Thyroid gland (tissue), 4 donors: Measurements from ENCODE around the gene RAB27A.

Experiments
- CTCF ChIP-seq, 6 experiments: fragments of 200-600 bp in 3 of 6; fragments of 450-650 bp in 3 of 6; sonication (generic) in 3 of 6; IDR thresholded peaks; one replicate each; pipeline ENCODE4 v1.5.1; 2016 to 2019; ENCODE audit warnings: antibody characterized with exemption in 6 of 6, mild to moderate bottlenecking in 2 of 6, inconsistent platforms in 1 of 6, moderate library complexity in 1 of 6
- POLR2A ChIP-seq, 2 donors: fragments of 450-650 bp; IDR thresholded peaks; one replicate each; pipeline ENCODE4 v1.6.1; 2017; ENCODE audit warnings: antibody characterized with exemption in 2 of 2, mild to moderate bottlenecking in 2 of 2, moderate library complexity in 1 of 2

DNA sequence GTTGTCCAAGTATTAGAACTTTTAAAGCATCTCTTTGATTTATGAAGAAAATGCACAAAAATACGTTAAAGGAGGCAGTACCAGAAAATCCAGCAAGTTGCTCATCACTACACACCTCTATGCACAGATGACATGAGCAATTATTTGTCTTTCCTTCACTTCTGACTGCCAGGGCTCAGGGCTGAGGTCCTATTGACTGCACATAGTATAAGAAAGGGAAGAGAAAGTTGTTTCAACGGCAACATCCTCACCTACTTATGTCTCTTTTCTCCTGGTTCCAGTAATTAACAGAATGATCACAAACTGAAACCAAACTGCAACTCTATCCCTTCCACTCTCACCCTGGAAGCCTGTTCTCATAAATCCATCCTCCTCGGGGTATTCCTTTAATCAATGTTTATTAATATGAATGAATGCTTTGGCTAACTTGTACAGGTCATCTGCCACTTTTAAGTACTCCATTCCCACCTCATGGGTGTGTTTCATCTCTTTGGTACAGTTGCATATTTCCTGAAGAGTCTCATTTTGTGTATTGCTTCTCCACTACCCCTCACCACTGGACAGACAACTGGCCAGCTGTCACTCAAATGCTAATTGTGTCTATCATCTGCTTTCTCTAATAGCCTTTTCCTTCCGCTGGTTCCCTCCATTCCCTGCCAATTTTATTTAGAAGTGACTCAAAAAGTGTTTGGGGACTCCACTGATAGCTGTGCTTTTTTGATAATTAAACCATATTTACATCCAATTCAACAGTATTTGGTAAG is 34.5 kb downstream of the RAB27A start:
- TF ChIP-seq CTCF (IDR thresholded peaks at IDR 0.05) (no peak), POLR2A (IDR thresholded peaks at IDR 0.05) (no peak)
